Suppressor macrophage treated with lipopolysaccharide for 4 hours (primary cell): ENCODE data around the gene MLH3.
"Not testable (repeated sequence)": the region's sequence is repeated elsewhere in the genome, so short reads cannot be mapped to it uniquely, and the experiment has no call there.

ENCODE experiments used
- DNase-seq: peaks from one replicate; pipeline ENCODE4 v3.0.0-alpha.2; 2020

The MLH3 gene

GRCh38 chr14:75023108-75023507 is 28.2 kb downstream of the MLH3 start:
- DNase-seq = no peak

- no peak for DNase-seq
These were observed 28.6 kb downstream of the MLH3 start for GRCh38 chr14:75022655-75023054.

GRCh38 chr14:75018694-75019093 is 32.6 kb downstream of the MLH3 start:
- DNase-seq = no peak

GRCh38 chr14:75016815-75017214 is 34.5 kb downstream of the MLH3 start:
- DNase-seq = no peak

GRCh38 chr14:75015496-75015895 is 35.8 kb downstream of the MLH3 start:
- DNase-seq = no peak

GRCh38 chr14:75013290-75013689 is 38.0 kb downstream of the MLH3 start:
- DNase-seq = no peak

GRCh38 chr14:75011356-75011994 is 39.8 kb downstream of the MLH3 start:
- no peak for DNase-seq

GRCh38 chr14:75010472-75011093 is 40.7 kb downstream of the MLH3 start:
- DNase-seq = no peak

GRCh38 chr14:75009176-75009575 is 42.1 kb downstream of the MLH3 start:
- DNase-seq = no peak

GRCh38 chr14:75005357-75005756 is 45.9 kb downstream of the MLH3 start:
- no peak for DNase-seq

- DNase-seq = no peak
These were observed 47.8 kb downstream of the MLH3 start for GRCh38 chr14:75003250-75004027.

- DNase-seq = peak; percentile 96
These were observed 48.6 kb downstream of the MLH3 start, which contains the start of gene EIF2B2 for GRCh38 chr14:75002392-75003249. Gene EIF2B2 (plus strand): TSS chr14:75002921. CDS start chr14:75002991, 70 bp downstream.

- no peak for DNase-seq
These were observed 49.4 kb downstream of the MLH3 start for GRCh38 chr14:75001899-75002298.

- DNase-seq = no peak
These were observed 50.0 kb downstream of the MLH3 start for GRCh38 chr14:75001261-75001660.

GRCh38 chr14:74995781-74996180 is 55.5 kb downstream of the MLH3 start:
- DNase-seq = not testable (repeated sequence)

- DNase-seq = not testable (repeated sequence)
These were observed 57.1 kb downstream of the MLH3 start for GRCh38 chr14:74994182-74994581.

GRCh38 chr14:74988993-74989392 is 62.3 kb downstream of the MLH3 start:
- no peak for DNase-seq

GRCh38 chr14:74988131-74988530 is 63.1 kb downstream of the MLH3 start:
- no peak for DNase-seq

GRCh38 chr14:74985806-74986205 is 65.5 kb downstream of the MLH3 start:
- DNase-seq = no peak

GRCh38 chr14:74985028-74985310 is 66.3 kb downstream of the MLH3 start:
- no peak for DNase-seq

- no peak for DNase-seq
These were observed 66.8 kb downstream of the MLH3 start for GRCh38 chr14:74984236-74985027.

- DNase-seq = no peak
These were observed 67.9 kb downstream of the MLH3 start for GRCh38 chr14:74983343-74983742.
